Ovary (tissue), 9 donors: ENCODE results near the gene ARHGEF10L. TPM values are rescaled to one million over a fixed set of nuclear protein-coding genes. Genes with fewer than 3 reads are reported as not detected.

Source experiments
- DNase-seq, 5 donors: peaks; one replicate each; pipeline ENCODE4 v3.0.0-alpha.2; 2019 to 2020
- H3K27ac ChIP-seq, 2 donors: fragments of 200-600 bp; one replicate each; pipeline versions ENCODE4 v1.5.1 to v1.8.0; 2019 to 2022
- H3K27me3 ChIP-seq: fragments of 200-600 bp; one replicate; pipeline ENCODE4 v1.8.0; 2022
- H3K36me3 ChIP-seq: fragments of 200-600 bp; sonication (generic); one replicate; pipeline ENCODE4 v1.5.1; 2019
- H3K4me1 ChIP-seq: one replicate; pipeline ENCODE4 v1.8.1; 2013; ENCODE audit warnings: mild to moderate bottlenecking, moderate library complexity; ENCODE audit not compliant: insufficient read depth
- H3K4me3 ChIP-seq: fragments of 200-600 bp; sonication (generic); one replicate; pipeline ENCODE4 v1.5.1; 2017
- H3K9me3 ChIP-seq, 2 donors: fragments of 200-600 bp in 1 of 2; sonication (generic) in 1 of 2; one replicate each; pipeline versions ENCODE4 v1.5.1 to v1.8.1; 2013 to 2019; ENCODE audit warnings: mild to moderate bottlenecking in 1 of 2, moderate library complexity in 1 of 2
- EP300 ChIP-seq: sonication (generic); formaldehyde crosslinking; IDR thresholded peaks from one replicate; pipeline ENCODE4 v1.6.1; 2017; ENCODE audit warnings: antibody characterized with exemption
- POLR2A ChIP-seq: fragments of 450-650 bp; IDR thresholded peaks from one replicate; pipeline ENCODE4 v1.6.1; 2017; ENCODE audit warnings: antibody characterized with exemption, mild to moderate bottlenecking, moderate library complexity
- WGBS, 3 donors: extraction: QIAGEN DNeasy Blood & Tissue Kit in 1 of 3; methylation state at CpG; one replicate each; pipeline versions ENCODE4 v1.1.5 to v1.1.7; 2013 to 2017; 5-methylcytosine and 5-hydroxymethylcytosine counted together
- intact Hi-C, 4 donors: fragments of 100-400 bp; cut with DNase I; formaldehyde crosslinking; loops; one replicate each; pipeline versions ENCODE4 v1.11.0 to v1.15.1; 2022 to 2023
- polyA plus RNA-seq, 2 donors: library from polyadenylated mRNA; stranded (reverse); fragments of 200-250 nt in 1 of 2; fragments of 350-450 nt in 1 of 2; fragmentation: Illumina TruSeq in 1 of 2; extraction: RNeasy Lipid Tissue Mini Kit (QIAGEN cat#74804) in 1 of 2; gene quantifications; one replicate each; pipeline ENCODE4 v1.2.3, GENCODE V29; 2013 to 2014
- total RNA-seq, 7 donors: library from RNA; depleted of rRNA in 2 of 7; stranded (reverse); fragments of >200 nt in 2 of 7; fragmentation: NEBNext Ultra II Directional in 3 of 7; extraction: Animal tissue kit (Norgen Biotek cat#: 25700) in 3 of 7; gene quantifications; one replicate each; pipeline versions ENCODE4 v1.1.0 to v1.2.4, GENCODE V29; 2016 to 2023
- TF ChIP-seq, protein P1 (sequence below), 3 donors: fragments of 450-650 bp in 2 of 3; fragments of 200-600 bp in 1 of 3; IDR thresholded peaks; one replicate each; pipeline versions ENCODE4 v1.5.1 to v1.8.0; 2016 to 2022; ENCODE audit warnings: antibody characterized with exemption in 3 of 3, mild to moderate bottlenecking in 1 of 3
- donor health status: DM: no; HTN: no; CAD: no; lungs with moderate emphysema.
- donor health status: DM: no; HTN: no; CAD: no.
- donor health status: Bipolar disorder and iron deficiency.
- donor health status: DM: yes; HTN: yes; CAD: no.
- donor health status: DM: no; HTN: no; CAD: no.
- donor health status: DM: yes; HTN: yes; CAD: no.

Gene ARHGEF10L
- total and polyA plus RNA-seq, 9 donors = 3.6 to 23.0 (median 18.3) TPM

DNA sequence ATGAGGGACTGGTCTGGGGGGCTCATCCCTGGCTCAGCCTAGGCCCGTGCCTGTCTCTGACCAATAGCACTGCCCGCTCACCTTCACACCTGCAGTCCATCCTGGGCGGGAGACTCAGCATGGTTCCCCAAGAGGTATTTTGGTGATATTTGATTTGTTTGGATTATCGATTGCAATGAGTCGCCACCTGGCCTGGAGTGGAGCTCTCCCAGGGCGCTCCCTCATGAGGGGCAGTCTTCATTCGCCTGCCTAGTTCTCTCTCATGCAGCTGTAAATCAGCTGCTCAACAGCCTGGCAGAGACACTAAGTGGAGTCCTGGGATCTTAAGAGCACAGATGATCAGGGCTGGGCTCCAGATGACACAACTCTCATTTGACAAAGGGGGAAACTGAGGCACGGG, 125.6 kb downstream of the ARHGEF10L start:
- H3K27me3 ChIP-seq = no peaks in the 10 kb centered on the region
- no peak for DNase-seq
- no peak overlapping the region for H3K27ac ChIP-seq
- H3K36me3 ChIP-seq = no peaks in the 10 kb centered on the region
- intact Hi-C loops = loop anchor here in 1 of 4 donors (10.0 kb wide), 1 partner anchor 910 kb away; no protein-coding TSS in a partner anchor
- H3K4me3 ChIP-seq = no peak overlapping the region
- no peaks in the 10 kb centered on the region for H3K4me1 ChIP-seq
- TF ChIP-seq, protein P1, sequence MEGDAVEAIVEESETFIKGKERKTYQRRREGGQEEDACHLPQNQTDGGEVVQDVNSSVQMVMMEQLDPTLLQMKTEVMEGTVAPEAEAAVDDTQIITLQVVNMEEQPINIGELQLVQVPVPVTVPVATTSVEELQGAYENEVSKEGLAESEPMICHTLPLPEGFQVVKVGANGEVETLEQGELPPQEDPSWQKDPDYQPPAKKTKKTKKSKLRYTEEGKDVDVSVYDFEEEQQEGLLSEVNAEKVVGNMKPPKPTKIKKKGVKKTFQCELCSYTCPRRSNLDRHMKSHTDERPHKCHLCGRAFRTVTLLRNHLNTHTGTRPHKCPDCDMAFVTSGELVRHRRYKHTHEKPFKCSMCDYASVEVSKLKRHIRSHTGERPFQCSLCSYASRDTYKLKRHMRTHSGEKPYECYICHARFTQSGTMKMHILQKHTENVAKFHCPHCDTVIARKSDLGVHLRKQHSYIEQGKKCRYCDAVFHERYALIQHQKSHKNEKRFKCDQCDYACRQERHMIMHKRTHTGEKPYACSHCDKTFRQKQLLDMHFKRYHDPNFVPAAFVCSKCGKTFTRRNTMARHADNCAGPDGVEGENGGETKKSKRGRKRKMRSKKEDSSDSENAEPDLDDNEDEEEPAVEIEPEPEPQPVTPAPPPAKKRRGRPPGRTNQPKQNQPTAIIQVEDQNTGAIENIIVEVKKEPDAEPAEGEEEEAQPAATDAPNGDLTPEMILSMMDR (IDR thresholded peaks at IDR 0.05) = no peak
- TF ChIP-seq EP300 (no peak), POLR2A (no peak)
- H3K9me3 ChIP-seq = no peaks in the 10 kb centered on the region
- 91 to 98% (median 95%) methylated on average over 8 of the region's 8 CpGs for WGBS, 3 donors

DNA sequence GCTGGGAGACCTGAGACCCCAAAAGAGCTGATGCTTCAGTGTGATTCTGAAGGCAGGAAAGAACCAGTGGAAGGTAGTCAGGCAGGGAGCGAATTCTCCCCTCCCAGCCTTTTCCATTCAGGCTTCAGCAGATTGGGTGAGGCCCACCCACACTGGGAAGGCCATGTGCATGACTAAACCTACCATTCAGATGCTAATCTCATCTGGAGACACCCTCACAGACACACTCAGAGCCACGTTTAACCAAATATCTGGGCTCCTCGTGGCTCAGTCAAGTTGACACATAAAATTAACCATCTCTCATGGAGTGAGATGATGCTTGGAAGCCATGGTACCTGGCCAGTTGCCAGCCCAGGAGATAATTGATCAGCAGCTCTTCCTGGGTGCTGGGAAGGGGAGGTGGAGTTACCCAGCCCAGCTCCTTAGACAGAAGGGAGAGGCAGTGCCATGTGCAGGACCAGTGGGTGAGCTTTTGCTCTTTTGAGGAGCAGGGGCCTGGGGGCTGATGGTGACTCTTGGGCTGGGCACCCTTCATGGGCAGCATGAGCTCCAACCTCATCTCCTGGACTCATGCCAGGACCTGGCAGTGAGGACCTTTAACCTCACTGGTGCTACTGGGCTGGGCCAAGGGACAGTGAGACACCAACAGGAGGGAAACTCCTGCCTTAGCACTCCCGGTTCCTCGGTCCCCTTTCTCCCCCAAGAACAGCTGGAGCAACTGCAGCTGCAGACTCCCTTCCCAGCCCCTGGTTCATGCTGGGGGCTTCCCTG, 126.6 kb downstream of the ARHGEF10L start:
- Histone ChIP-seq H3K27ac (no peak overlapping the region), H3K4me3 (no peak overlapping the region), H3K4me1 (no peaks in the 10 kb centered on the region), H3K27me3 (no peaks in the 10 kb centered on the region), H3K9me3 (no peaks in the 10 kb centered on the region), H3K36me3 (no peaks in the 10 kb centered on the region)
- intact Hi-C loops = loop anchor here in 1 of 4 donors (10.0 kb wide), 1 partner anchor 909 kb away; no protein-coding TSS in a partner anchor
- WGBS, 3 donors = 76 to 81% (median 79%) methylated on average over 5 of the region's 5 CpGs
- no peak for DNase-seq
- TF ChIP-seq EP300 = no peak
- TF ChIP-seq POLR2A = no peak
- TF ChIP-seq, protein P1 (IDR thresholded peaks at IDR 0.05) = no peak

DNA sequence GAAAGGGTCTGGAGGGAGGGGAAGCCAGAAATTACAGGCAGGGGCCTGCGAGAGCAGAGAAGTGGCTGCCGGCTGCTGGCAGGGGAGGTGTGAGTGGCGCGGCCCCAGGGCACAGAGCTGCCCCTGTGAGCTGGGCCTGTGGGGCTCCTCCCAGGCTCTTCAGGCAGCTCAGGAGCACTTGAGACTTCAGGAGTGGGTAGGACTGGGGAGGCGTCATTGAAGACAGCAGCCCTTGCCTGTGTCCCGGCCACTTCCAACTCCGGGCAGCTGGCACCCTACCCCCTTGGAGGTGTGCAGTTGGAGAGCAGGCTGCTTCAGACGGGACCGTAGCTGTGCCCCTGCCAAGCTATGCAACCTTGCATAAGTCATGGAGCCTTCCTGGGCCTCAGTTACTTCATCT, 128.1 kb downstream of the ARHGEF10L start:
- Histone ChIP-seq H3K36me3 (no peaks in the 10 kb centered on the region), H3K4me1 (peaks cover 3% of the 10 kb centered on the region), H3K27me3 (no peaks in the 10 kb centered on the region), H3K4me3 (no peak overlapping the region), H3K9me3 (no peaks in the 10 kb centered on the region), H3K27ac (no peak overlapping the region)
- TF ChIP-seq EP300 (no peak), POLR2A (no peak)
- TF ChIP-seq, protein P1 (IDR thresholded peaks at IDR 0.05) = no peak
- no peak for DNase-seq
- intact Hi-C loops = loop anchor here in 1 of 4 donors (10.0 kb wide), 1 partner anchor 907 kb away; no protein-coding TSS in a partner anchor
- 92 to 93% (median 93%) methylated on average over 9 of the region's 9 CpGs for WGBS, 3 donors

DNA sequence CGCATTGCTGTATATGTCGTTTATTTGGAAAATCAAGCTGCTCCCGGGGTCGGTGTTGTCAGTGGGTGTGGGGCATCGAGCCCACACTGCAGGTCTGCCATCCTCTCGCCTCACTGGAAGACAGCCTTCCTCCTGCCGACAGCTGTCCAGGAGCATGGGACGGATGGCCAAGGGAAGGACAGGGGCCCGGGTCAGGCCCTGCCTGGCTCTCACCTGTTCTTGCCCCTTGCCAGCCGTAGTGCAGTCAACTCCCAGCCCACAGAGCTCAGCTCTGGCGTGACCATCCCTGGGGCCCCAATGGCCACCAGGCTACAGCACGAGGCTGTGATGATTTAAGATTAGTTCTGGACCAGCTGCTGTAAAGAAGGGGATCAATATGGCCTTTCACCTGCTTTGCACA, 128.7 kb downstream of the ARHGEF10L start:
- Histone ChIP-seq H3K4me1 (peaks cover 3% of the 10 kb centered on the region), H3K27me3 (no peaks in the 10 kb centered on the region), H3K9me3 (no peaks in the 10 kb centered on the region), H3K4me3 (no peak overlapping the region), H3K27ac (no peak overlapping the region), H3K36me3 (no peaks in the 10 kb centered on the region)
- TF ChIP-seq, protein P1 (IDR thresholded peaks at IDR 0.05) = no peak
- no peak for TF ChIP-seq EP300
- no peak for TF ChIP-seq POLR2A
- intact Hi-C loops = loop anchor here in 1 of 4 donors (10.0 kb wide), 1 partner anchor 907 kb away; no protein-coding TSS in a partner anchor
- no peak for DNase-seq
- WGBS, 3 donors = 82 to 91% (median 84%) methylated on average over 12 of the region's 12 CpGs
